GM21381 (cell line): ENCODE data around the gene CNIH2.
"Not testable (repeated sequence)": the region's sequence is repeated elsewhere in the genome, so short reads cannot be mapped to it uniquely, and the experiment has no call there.

Experiments
- ATAC-seq: cut with Tn5 transposase; IDR thresholded peaks from one replicate; pipeline ENCODE4 v1.9.1; 2021; ENCODE audit warnings: mild to moderate bottlenecking, moderate library complexity; ENCODE audit not compliant: unreplicated experiment

Gene CNIH2

DNA sequence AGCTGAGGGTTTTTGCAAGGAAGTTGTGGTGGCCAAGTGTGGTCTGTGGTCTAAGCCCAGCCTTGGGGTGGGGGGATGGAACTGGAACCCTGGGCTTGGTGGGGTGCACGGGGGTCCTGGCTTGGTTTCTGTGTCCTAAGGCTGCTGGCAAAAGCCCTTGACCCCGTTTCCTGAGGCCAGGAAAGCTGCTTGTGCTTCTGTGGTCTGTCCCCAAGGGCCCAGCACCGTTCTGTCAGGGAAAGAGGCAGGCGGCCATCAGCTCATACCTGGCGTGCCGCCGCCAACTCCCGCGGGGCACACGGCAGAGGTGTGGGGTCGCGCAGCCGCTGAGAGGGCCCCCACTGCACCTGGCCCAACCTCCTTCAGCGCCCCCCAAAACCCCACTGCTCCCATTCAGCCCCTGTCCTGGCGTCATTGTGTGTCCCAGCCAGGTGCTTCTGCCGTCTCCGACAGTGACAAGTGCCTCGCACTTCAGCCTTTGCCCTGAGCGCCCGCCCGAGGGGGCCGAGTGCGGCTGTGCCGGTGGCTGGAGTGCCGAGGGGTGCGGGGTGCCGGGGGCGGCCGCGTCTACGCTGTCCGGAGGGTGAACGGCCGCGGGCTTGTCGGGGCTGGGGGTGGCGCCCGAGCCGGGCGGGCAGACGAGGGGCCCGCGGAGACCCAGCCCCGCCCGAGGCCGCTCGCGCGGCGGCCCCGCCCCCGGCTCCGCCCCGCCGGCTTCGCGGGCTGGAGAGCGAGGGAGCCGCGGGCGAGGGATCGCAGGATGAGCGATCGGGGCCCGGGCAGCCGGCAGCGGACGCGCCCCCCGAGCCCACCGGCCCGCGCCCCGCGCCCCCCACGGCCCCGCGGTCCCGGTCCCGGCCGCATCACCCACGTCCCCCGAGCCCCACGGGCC, at the start of gene CNIH2:
CNIH2 (plus strand) TSS at position 705 of the 892 bp plus-strand sequence. CDS start 282 bp downstream, outside the sequence.
- no peak for ATAC-seq

GRCh38 chr11:66228521-66228920, 49.5 kb upstream of the CNIH2 start:
- no peak for ATAC-seq

DNA sequence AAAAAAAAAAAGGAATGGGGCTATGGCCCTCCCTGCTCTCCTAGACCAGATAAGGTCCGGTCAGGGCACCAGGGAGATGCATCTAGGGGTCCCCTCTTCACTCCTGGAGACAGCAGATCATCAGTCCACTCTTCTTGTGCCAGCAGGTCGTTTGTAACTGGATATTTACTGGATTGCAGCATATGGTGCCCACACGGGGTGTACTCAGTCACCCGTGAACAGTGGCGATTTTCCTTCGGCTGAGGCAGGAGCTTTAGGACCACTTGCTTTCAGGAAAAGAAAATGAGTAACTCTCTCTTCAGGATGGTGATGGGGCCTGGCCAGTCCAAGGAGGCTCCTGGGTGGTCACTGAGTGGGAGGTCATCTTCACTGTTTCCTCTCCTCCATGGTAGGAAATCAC, 47.8 kb upstream of the CNIH2 start:
- no peak for ATAC-seq

- no peak for ATAC-seq
Measured at GRCh38 chr11:66230978-66231377, 47.0 kb upstream of the CNIH2 start.

DNA sequence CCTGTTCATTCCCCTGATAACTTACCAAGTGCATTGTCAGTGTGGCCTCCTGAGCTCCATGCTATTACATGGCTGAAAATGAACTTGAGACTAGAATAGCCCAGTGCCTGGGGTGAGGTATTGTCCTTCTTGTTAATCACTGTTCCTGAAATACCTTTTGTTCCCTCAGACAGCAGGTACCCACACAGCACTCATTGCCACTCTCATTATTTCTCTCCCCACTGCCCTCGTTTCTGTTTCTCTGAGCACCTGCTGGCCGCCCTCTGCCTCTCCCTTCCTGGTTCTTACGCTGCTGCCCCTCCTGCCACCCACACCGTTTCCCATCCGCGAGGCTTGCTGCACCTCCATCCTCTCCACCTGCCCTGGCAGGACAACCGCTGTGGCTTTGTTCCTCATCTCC, 46.4 kb upstream of the CNIH2 start:
- no peak for ATAC-seq

DNA sequence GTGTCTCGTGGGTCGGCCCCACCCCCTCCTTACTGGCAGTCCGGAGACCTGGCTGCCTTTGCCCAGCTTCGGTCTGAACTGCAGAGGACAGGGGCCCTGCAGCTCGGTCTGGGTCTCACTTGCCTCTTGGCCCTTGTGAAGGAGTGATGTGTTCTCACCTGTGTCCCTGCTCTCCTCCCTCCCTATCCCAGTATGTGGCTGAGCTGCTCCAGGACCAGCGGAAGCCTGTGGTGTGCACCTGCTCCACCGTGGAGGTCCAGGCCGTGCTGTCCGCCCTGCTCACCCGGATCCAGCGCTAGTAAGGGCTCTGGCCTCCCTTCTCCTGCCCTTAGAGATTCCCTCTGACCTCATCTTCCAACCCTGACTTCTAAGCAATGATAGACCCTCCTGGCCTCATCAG, 45.2 kb upstream of the CNIH2 start:
- no peak for ATAC-seq

DNA sequence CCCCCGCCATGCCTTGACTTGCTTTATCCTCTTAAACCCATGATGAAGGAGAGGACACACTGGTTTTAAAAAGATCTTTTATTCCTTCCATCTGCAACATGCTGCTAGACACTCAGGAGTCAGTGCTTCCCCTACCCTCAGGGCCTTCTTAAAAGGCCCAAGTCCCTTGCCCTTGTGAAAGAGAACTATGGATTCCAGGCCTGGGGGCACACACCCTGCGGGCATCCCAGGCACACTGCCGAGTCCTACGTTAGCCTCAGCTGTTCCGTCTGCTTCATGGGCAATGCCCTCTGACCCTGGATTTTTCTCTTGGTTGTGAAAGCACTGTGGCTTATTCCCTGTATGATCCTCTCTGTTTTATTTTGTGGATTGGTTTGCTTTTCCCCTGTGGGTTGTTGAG, 44.7 kb upstream of the CNIH2 start:
- no peak for ATAC-seq

- no peak for ATAC-seq
Measured at GRCh38 chr11:66235141-66235540, 42.8 kb upstream of the CNIH2 start.

DNA sequence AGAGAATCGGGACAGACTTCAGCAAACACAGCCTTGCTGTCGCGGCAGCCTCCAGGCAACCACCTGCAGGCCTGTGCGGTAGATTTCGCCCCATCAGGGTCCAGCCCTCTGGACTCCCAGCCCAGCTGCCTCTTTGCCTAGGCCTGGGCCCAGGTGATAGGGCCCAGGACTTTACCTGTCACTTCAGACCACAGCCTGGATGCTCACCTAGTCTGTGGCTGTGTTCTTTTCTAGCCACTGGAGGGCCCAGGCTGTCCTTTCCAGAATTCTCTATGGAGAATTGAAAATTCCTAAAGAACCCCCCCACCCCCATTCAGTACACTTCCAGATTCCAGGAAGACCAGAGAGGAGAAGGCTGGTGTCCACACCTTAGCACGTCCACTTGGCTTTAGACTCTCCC, 40.1 kb upstream of the CNIH2 start:
- ATAC-seq: no peak

GRCh38 chr11:66238786-66239413, 39.1 kb upstream of the CNIH2 start:
- no peak for ATAC-seq

DNA sequence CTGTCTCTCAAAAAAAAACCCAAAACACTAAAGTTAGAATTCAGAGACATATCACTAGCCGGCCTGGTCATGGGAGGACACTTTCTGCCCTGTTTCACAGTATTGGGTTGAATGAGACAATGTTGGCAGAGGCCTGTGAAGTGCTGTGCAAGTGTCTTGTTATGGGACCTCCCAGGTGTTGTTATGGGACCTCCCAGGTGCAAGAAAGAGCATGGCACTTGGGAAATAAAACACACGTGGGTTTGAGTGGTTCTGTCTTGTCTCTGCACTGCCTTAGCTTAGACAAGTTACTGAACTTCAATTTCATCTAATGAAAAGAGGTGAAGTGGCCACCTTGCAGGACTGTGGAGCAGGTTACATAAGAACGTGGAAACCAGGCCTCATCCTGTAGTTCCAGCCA, 38.5 kb upstream of the CNIH2 start:
- ATAC-seq: no peak

- no peak for ATAC-seq
Measured at GRCh38 chr11:66239998-66240780, 37.8 kb upstream of the CNIH2 start.

GRCh38 chr11:66240781-66241136, 37.2 kb upstream of the CNIH2 start:
- ATAC-seq: no peak

GRCh38 chr11:66242095-66242765, 35.7 kb upstream of the CNIH2 start:
- ATAC-seq: no peak

- no peak for ATAC-seq
Measured at GRCh38 chr11:66243782-66244535, 34.0 kb upstream of the CNIH2 start.

GRCh38 chr11:66247295-66247694, 30.7 kb upstream of the CNIH2 start:
- ATAC-seq: no peak

DNA sequence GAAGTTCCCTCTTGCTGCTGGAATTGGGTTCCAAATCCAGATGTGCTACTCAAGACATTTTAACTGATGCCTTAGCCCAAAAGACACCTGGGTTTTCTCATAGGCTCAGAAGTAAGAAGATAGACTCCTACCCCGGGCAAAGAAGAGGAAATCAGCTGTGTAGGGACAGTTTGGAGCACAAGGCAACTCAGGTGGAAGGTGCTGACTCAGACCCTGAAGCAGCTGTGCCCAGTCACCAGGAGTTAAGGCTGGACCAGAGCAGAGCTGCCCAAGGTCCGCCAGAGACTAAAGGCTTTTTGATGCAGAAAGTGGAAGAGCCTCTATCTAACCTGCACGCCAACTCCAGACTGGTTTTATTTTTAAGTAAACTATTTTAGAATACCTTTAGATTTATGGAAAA, 30.2 kb upstream of the CNIH2 start:
- ATAC-seq: no peak

GRCh38 chr11:66248903-66249302, 29.1 kb upstream of the CNIH2 start:
- ATAC-seq: no peak

GRCh38 chr11:66251809-66252208, 26.2 kb upstream of the CNIH2 start:
- no peak for ATAC-seq

DNA sequence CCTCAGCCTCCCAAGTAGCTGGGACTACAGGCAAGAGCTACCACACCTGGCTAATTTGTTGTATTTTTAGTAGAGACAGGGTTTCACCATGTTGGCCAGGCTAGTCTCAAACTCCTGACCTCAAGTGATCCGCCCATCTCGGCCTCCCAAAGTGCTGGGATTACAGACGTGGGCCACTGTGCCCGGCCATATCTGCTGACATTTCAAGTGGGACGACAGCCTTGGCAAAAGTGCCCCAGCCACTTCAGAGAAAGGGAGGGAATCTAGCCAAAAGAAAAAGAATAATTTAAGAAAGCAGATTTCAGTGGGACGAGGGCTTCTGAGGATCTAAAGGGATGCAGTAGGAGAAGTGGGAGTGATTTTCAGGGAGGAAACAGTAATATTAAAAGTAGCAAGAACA, 24.9 kb upstream of the CNIH2 start:
- ATAC-seq: not testable (repeated sequence)
